Skin epidermis (tissue), 12 donors: ENCODE results near the gene PROB1.
A peak's percentile ranks its signal among the peaks of the same experiment; 100 is the strongest.
"Not testable (repeated sequence)": the region's sequence is repeated elsewhere in the genome, so short reads cannot be mapped to it uniquely, and the experiment has no call there.

ENCODE experiments used
- H3K27ac ChIP-seq, 21 experiments: fragments of 200-600 bp; sonication (generic) in 11 of 21; one replicate each; pipeline ENCODE4 v1.5.0; 2020; ENCODE audit warnings: mild to moderate bottlenecking in 3 of 21, inconsistent platforms in 2 of 21, moderate library complexity in 2 of 21
- H3K4me3 ChIP-seq, 7 experiments: fragments of 200-600 bp; sonication (generic) in 2 of 7; one replicate each; pipeline ENCODE4 v1.5.0; 2020; ENCODE audit warnings: inconsistent platforms in 2 of 7, mild to moderate bottlenecking in 2 of 7, moderate library complexity in 1 of 7

PROB1 gene, protein sequence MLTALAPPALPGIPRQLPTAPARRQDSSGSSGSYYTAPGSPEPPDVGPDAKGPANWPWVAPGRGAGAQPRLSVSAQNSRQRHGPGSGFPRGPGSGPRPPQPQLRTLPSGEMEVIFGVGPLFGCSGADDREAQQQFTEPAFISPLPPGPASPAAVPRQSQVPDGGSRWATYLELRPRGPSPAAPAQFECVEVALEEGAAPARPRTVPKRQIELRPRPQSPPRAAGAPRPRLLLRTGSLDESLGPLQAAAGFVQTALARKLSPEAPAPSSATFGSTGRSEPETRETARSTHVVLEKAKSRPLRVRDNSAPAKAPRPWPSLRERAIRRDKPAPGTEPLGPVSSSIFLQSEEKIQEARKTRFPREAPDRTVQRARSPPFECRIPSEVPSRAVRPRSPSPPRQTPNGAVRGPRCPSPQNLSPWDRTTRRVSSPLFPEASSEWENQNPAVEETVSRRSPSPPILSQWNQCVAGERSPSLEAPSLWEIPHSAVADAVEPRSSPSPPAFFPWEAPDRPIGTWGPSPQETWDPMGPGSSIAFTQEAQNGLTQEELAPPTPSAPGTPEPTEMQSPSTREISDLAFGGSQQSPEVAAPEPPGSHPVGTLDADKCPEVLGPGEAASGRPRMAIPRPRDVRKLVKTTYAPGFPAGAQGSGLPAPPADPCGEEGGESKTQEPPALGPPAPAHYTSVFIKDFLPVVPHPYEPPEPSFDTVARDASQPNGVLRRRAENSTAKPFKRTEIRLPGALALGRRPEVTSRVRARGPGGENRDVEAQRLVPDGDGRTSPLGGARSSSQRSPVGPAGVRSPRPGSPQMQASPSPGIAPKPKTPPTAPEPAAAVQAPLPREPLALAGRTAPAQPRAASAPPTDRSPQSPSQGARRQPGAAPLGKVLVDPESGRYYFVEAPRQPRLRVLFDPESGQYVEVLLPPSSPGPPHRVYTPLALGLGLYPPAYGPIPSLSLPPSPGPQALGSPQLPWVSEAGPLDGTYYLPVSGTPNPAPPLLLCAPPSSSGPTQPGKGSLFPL

DNA sequence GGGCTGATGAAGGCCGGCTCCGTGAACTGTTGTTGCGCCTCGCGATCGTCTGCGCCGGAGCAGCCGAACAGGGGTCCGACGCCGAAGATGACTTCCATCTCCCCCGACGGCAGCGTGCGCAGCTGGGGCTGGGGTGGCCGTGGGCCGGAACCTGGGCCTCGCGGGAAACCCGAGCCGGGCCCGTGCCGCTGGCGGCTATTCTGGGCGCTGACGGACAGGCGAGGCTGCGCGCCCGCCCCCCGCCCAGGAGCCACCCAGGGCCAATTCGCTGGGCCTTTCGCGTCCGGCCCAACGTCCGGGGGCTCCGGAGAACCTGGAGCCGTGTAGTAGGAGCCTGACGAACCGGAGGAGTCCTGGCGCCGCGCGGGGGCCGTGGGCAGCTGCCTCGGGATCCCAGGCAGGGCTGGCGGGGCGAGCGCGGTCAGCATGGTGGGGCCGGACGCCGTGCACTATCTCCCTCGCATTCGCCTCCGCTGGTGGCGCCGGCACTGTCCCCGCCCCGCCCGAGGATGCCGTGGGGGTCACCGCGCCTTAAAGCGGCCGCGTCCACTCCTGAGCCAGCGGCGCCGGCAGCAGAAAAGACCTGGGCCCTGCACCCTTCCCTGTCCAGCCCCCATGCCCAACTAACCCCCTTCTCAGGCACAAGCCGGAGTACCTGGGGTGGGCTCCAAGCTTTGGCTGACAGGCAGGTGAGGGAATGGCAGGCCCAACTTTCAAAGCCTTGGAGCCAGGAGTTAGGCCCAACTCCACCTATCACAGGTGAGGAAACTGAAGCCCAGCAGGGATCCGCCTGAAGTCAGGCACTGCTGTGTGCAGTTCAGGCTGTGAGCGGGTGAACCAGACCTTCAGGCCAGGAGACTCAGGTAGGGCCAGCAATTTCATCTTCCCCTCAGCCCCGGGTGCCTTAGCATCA is at the start of gene PROB1:
Gene PROB1, minus strand, starts transcription at position 451 of the 913 bp plus-strand sequence. Its CDS starts 23 bp downstream, at position 428.
- Histone ChIP-seq H3K4me3 (peak within 1 kb of the TSS; percentile 36 to 67 (median 51)), H3K27ac (peak within 1 kb of the TSS in 17 of 21 experiments; percentile 1 to 86 (median 63))

DNA sequence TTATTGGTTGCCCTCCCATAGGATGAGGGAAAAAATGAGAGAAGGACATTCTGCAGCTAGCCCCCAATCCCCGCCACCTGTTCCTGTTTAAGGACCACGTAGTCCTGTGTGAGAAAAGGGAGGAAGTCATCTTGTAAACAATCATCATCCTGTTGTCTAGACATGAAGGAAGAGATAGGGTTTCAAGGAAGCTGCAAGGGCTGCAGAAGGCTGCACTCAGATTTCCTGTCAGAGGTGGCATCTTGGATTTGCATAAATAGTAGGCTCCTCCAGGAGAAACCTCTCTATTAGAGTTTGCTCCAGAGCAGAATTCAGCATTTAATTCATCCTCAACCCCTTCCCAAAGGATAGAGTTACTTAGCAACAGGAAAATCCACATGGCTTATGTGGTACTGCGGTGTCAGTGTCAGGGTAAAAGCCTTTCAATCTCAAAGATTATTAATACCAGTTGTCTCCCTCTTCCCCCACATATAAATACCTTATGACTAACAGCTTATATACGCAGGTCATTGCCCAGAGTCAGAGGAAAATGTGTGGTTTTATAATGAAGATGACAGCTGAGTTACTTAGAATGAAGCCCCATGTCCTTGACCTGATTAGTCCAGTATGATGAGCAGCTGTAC is 49.0 kb upstream of the PROB1 start:
- Histone ChIP-seq H3K4me3 (no peak overlapping the region), H3K27ac (peak overlapping the region in 7 of 21 experiments; percentile 3 to 71 (median 45))

DNA sequence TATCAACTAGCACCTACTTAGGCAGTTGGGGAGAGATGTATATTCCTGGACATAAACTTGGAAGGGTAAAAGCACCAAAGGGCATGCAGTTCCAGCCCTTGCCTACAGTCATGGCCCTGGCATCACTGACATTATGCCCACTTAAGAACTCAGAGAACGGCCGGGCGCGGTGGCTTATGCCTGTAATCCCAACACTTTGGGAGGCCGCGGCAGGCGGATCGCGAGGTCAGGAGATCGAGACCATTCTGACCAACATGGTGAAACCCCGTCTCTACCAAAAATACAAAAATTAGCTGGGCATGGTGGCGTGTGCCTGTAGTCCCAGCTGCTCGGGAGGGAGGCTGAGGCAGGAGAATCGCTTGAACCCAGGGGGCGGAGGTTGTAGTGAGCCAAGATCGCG is 45.5 kb upstream of the PROB1 start:
- not testable (repeated sequence) for H3K27ac ChIP-seq, H3K4me3 ChIP-seq

DNA sequence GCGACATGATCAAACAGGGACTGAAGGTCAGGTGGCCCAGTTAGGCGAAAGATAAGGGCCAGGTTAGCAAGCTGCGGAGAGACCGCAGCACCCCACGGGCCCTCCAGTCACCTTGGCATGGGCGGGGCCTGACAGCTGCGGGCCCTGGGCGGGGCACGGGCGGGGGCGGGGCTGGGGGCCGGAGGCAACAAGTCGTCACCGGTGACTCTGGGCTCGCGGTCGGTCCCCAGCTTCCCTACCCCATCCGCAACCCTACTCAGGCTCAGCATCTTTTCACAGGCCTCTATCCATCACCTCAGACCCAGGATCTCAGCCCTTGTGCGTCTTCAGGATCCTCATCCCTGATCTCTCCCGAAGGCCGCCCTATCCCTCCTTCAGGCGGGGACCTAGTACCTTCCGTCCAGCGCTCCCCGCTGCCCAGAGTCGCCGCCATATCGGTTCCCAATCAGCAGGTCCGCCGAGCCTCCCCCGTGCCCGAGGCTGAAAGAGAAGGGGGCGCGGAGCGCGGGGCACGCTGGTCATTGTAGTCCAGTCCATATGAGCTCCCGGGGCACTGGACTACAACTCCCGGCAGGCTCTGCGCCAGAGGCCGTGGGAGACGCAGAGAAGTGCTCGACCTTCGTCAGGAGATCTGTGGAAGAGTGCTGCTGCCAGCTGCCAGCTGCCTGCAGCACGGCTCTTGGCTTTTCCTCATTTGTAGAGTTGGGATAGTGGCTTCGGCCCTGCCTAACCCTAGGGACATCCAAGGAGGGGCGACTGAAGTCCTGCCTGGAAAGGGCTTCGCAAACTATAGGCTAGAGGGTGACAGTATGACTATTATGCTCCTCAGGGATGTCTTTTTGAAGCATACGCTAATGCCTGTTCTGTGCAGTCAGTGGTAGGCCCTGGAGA is 44.4 kb upstream of the PROB1 start, which contains the start of gene DNAJC18:
Gene DNAJC18, minus strand, starts transcription at position 513 of the 891 bp plus-strand sequence. Its CDS starts 80 bp downstream, at position 433.
- H3K27ac ChIP-seq: peak within 1 kb of the TSS; percentile 61 to 95 (median 88)
- H3K4me3 ChIP-seq: peak within 1 kb of the TSS; percentile 60 to 77 (median 65)

DNA sequence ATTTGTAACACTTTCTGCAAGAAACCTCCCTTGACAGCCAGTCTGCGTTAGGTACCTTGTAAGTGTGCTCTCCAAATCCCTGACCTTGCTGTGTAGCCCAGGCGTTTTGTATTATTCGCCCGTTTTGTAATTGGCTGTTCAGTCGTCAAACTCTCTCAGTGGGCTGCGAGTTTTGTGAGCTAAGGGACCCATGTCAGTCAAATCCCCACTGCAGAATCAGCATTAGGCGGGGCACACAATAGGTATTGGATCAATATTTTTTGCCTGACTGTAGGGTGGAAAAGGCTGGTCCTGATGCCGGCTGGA is 43.8 kb upstream of the PROB1 start:
- peak overlapping the region in 17 of 21 experiments; percentile 84 to 95 (median 90) for H3K27ac ChIP-seq
- peak overlapping the region; percentile 60 to 77 (median 65) for H3K4me3 ChIP-seq

DNA sequence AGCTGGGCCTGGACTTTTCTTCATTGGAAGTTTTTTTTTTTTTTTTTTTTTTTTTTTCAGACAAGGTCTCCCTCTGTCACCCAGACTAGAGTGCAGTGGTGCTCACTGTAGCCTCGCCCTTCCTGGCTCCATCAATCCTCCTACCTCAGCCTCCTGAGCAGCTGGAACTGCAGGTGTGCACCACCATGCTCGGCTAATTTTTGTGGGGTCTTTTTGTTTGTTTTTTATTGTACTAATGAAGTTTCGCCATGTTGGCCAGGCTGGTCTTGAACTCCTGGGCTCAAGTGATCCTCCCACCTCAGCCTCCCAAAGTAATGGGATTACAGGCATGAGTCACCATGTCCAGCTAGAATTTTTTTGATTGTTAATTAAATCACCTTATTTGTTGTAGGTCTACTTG is 40.8 kb upstream of the PROB1 start:
- no peak overlapping the region for H3K4me3 ChIP-seq
- no peak overlapping the region for H3K27ac ChIP-seq

DNA sequence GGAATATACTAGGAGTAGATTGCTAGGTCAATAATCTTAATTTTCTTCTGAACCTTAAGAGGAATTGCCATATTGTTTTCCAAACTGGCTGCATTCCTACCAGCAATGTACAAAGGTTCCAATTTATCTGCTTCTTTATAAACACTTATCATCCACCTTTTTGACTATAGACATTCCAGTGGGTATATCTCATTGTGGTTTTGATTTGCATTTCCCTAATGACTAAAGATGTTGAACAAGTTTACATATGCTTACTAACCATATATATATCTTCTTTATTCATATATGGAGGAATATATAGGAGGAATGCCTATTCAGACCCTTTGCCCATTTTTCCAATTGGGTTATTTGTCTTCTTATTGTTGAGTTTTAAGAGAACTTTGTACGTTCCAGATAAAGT is 36.8 kb upstream of the PROB1 start:
- Histone ChIP-seq H3K27ac (no peak overlapping the region), H3K4me3 (no peak overlapping the region)

DNA sequence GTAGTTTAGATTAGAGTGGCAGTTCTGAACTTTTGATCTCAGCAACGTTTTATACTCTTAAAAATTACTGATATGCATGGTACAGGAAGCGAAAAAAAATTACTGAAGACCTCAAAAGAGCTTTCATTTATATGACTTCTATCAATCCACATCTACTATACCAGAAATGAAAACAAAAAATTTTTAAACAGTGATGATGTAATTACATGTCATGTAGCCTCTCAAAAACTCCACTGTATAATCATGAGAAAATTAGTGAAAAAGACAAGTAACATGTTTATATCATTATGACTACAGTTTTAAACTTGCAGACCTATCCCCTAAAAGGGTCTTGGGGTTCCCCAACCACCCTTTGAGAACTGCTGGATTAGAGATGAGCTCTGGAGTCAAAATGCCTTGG is 35.1 kb upstream of the PROB1 start:
- Histone ChIP-seq H3K27ac (no peak overlapping the region), H3K4me3 (no peak overlapping the region)

DNA sequence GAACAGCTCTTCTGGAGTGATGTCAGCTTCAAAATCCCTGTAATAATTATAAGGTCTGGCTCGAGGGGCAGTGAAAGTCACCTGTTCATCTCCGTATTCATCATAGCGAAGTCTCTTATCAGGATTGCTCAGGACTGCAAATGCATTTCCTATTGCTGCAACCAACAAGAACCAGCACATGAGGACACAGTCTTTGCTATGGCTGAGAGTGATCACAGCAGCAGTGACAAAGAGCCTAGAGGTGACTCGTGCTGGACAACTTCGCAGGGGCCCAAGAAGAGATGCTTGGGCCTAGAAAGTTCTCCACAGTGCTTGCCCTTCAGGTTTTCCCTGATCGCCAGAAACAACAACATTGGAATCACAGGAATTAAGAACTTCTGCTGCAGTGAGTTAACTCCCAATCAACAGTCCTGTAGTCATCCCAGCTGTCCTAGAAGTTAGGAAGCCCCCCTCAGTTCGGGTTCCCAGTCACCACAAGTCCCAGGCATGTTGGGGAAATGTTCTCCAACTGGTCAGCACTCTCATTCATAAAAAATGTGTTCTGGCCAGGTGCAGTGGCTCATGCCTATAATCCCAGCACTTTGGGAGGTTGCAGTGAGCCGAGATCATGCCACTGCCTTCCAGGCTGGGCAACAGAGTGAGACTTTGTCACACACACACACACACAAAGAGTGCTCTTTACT is 31.4 kb upstream of the PROB1 start:
- H3K4me3 ChIP-seq: no peak overlapping the region
- peak overlapping the region in 2 of 21 experiments; percentile 5 to 33 for H3K27ac ChIP-seq

DNA sequence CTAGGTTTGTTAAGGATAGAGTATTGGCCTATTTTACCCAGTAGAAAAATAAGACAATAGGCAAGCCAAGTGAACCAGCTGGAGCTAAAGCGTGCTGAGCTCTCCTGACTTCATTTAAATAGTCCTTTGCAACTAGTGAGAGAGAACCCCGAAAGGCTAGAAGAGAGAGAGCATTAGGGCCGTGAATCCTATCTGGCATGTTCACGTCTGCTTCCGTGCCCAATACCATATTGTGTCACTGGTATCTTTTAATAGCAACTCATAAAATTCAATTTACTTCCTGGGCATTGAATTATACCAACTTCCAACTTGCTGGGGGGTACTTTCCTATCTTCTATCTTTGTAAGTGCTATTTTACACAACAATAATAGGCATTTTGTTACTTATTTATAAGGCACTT is 30.6 kb upstream of the PROB1 start:
- no peak overlapping the region for H3K27ac ChIP-seq
- no peak overlapping the region for H3K4me3 ChIP-seq

DNA sequence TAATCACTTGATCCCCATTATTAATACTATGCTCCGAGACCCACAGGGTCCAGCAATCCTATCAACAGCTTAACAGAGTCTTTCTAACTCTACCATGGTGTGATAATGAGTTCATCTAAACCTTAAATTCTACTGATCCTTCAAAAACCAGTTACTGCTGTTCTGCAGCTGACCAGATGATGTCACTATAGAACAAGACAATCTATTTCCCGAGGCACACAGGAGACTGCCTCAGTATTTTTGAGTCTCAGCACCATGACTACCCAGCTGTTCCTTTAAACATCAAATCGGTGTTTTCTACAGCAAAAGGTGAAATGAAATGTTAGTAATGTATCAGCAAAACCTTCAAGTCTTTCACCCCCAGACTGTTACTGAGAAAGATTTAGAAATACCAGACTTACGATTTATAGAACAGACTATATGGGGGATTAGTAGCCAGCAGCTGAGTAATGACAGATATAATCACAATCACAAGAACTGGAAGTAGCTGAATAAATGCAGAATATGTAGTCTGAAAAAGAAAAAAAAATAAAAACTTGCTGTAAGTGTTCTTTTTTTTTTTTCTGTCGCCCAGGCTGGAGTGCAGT is 27.5 kb upstream of the PROB1 start:
- H3K27ac ChIP-seq: no peak overlapping the region

DNA sequence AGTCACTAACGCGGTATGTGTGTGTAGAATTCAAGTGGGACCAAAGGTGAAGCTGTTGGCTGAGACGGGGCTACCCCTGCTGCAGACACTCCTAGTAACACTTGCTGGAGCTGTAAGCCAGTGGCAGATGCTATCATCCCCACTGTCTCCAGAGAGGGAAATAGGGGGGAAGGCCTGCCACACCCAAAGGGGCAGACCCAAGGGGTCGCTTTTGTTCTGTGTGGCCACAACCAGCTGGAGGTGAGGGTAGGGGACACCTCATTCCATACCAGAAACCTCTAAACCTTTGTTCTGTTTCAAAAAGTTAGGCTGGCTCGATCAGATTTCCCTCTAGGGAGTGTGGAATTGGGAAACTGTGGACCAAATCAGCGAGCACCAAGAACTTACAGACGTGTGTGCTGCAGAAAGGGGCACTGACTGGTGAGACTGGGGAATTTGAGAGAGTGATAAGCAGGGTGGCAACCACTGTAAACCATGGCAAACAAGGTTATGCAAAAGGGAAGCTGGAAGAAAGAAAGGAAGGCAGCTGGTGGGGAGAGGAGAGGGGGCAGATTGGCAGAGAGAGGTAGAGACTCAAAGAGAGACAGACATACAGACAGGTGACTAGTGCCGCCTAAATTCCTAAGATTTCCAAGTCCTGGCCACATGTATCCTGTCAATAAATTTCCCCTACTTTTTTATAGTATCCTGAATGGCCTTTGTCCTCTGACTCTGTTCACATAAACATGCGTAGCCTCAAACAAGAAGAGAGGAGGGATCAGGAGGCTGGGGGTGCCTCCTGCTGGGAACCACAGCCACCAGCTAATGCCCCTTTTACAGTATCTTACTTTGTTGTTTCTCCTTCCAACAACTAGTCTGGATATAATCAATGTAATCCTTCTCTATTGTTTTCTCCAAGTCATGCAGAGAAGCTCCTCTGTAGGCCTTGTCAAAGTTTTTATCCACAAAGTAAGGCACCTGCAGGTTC is 24.6 kb upstream of the PROB1 start:
- Histone ChIP-seq H3K4me3 (no peak overlapping the region), H3K27ac (peak overlapping the region in 1 of 21 experiments; percentile 0)

More for the DNA sequence above, 27.5 kb upstream of the PROB1 start:
- no peak overlapping the region for H3K4me3 ChIP-seq

DNA sequence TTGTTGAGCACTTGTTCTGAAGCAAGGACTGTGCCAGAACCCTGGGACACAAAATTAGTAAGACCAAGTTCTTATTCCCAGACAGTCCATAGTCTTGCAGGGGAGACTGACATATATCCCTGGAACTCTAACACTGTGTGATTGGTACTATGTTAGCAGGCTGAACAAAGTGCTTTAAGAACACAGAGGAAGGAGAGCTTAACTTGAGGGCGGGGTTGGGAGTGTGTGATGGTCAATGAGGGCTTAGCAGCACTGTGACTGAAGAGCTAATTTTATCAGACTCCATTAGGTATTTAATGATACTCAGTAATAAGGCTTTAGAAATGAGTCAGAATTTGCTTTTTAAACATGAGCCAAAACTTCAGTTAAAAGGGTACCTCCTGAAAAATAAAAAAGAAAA is 23.9 kb upstream of the PROB1 start:
- peak overlapping the region in 1 of 21 experiments; percentile 0 for H3K27ac ChIP-seq

DNA sequence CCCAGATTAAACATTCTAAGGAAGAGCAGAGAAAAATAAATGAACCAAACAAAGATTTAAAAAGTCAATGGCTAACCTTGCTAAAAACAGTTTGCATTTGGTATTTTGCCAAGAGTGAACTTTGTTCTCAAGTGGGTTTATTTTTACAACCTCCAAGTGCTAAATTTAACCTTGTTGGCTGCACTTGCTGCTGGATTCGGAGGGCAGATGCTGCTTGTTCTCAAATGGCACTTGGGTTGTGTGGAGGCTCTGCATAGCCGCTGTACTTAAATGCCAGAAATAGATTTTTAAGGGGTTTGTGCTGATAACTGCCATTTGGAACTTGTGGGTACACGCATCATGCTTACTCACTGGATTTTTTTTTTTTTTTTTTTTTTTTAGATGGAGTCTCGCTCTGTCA is 22.3 kb upstream of the PROB1 start:
- H3K27ac ChIP-seq: no peak overlapping the region

More for the DNA sequence above, 23.9 kb upstream of the PROB1 start:
- H3K4me3 ChIP-seq: no peak overlapping the region

DNA sequence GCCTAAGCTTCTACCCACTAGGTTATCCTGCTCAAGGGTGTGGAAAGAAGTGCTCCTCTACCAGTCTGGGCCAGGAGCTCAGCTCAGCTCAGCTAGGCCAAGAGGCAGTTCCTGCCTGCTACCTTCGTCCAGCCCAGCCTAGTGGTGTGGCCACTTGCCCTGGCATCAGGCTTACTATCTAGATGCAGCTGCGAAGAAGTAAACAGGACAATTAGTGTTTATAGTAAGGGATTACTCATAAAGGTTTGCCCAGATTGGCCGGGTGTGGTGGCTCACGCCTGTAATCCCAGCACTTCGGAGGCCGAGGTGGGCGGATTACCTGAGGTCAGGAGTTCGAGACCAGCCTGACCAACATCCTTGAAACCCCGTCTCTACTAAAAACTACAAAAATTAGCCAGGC is 21.7 kb upstream of the PROB1 start:
- Histone ChIP-seq H3K4me3 (no peak overlapping the region), H3K27ac (peak overlapping the region in 16 of 21 experiments; percentile 7 to 83 (median 72))

More for the DNA sequence above, 22.3 kb upstream of the PROB1 start:
- no peak overlapping the region for H3K4me3 ChIP-seq

DNA sequence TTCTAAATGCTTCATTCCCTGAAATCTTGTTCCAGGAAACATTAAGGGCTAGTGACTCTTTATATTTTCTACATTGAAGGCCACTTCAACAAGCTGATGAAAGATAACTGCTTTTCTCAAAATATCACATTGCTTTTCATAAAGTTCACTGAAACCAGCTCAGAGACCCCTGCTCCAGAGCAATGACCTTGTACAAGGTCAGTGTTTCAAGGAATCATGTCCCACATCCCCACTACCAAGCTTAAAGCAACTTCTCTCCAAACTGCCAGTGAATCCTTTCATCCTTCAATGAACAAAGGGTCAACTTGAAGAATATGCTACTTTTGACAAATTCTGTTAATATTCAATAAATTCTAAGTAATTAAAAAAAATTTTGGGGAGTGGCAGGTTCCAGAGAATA is 21.0 kb upstream of the PROB1 start:
- Histone ChIP-seq H3K4me3 (no peak overlapping the region), H3K27ac (peak overlapping the region in 19 of 21 experiments; percentile 14 to 83 (median 62))
